ENCODE data around the gene FAM98C.
"Not testable (repeated sequence)": the region's sequence is repeated elsewhere in the genome, so short reads cannot be mapped to it uniquely, and the experiment has no call there.

Gene FAM98C

DNA sequence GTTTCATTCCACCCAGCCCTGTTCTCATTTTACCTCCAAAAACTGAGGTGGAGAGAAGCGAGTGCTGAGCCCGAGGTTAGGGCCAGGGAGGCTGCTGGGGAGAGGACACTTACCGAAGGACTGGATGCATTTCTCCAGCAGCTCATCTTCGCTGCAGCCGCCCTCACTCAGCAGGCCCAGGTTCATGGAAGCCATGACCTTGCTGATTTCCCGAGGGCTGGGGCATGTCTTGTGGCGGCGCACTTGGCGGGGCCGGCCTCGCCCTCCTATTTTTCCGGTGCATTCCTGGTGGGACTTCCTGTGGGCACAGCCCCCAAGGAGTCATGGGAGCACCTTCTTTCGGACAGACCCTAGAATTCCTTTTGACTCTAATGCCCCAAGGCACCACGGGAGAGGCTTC lies 19.0 kb downstream of the FAM98C start:
- in situ Hi-C loops (cut with MboI; ENCODE audit: low sequenced_read_pairs, unreplicated experiment): loop anchor here (25.0 kb wide), 1 partner anchor 215 kb away; the partner anchor contains the start of gene ACTN4
- no peak for TF ChIP-seq CTCF (IDR thresholded peaks at IDR 0.05; ENCODE audit: borderline replicate concordance, control extremely low read depth, extremely low read depth, insufficient read depth, missing control alignments)

GRCh38 chr19:38422438-38422837 lies 19.5 kb downstream of the FAM98C start:
- no peak for DNase-seq (ENCODE audit: low spot score)
- TF ChIP-seq CTCF (IDR thresholded peaks at IDR 0.05; ENCODE audit: borderline replicate concordance, control extremely low read depth, extremely low read depth, insufficient read depth, missing control alignments): no peak
- in situ Hi-C loops (cut with MboI; ENCODE audit: low sequenced_read_pairs, unreplicated experiment): loop anchor here (25.0 kb wide), 1 partner anchor 215 kb away; the partner anchor contains the start of gene ACTN4

More for the DNA sequence above, 19.0 kb downstream of the FAM98C start:
- DNase-seq (ENCODE audit: low spot score): no peak

DNA sequence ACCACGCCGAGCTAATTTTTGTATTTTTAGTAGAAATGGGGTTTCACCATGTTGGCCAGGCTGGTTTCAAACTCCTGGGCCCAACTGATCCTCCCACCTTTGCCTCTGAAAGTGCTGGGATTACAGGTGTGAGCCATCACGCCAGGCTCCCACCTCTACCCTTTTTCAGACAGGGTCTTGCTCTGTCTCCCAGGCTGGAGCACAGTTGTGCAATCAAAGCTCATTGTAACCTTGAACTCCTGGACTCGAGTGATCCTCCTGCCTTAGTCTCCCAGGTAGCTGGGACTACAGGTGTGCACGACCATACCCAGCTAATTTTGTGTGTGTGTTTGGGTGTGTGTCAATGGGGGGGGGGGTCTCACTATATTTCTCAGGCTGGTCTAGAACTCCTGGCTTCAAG lies 21.4 kb downstream of the FAM98C start:
- in situ Hi-C loops (cut with MboI; ENCODE audit: low sequenced_read_pairs, unreplicated experiment): loop anchor here (25.0 kb wide), 1 partner anchor 213 kb away; the partner anchor contains the start of gene ACTN4
- no peak for DNase-seq (ENCODE audit: low spot score)
- TF ChIP-seq CTCF (IDR thresholded peaks at IDR 0.05; ENCODE audit: borderline replicate concordance, control extremely low read depth, extremely low read depth, insufficient read depth, missing control alignments): no peak

DNA sequence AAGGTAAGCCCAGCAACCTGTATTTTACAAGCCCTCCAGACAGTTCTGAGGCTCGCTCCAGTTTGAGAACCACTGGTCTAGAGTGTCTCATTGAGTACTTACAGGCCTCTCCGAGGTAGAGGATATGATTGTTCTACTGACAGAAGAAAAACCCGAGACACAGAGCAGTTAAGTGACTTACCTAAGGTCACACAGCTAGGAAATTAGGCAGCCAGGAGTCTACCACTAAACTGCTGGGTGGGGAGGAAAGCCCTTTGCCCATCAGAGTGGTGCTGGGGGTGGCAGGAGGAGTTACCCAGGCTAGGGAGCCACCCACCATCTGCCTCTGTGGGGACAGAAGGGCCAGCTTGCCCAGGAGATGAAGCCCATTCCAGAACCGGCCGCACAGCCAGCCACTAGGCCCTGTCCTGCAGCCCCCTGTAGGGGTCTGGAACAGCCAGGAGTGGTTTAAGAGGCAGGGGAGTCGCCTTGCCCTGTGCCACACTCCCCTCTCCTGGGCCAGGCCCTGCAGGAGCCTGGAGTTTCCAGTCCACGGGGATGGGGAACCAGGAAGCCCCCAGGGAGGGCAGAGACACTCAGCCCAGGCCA lies 22.4 kb downstream of the FAM98C start:
- in situ Hi-C loops (cut with MboI; ENCODE audit: low sequenced_read_pairs, unreplicated experiment): no loop called here
- no peak for TF ChIP-seq CTCF (IDR thresholded peaks at IDR 0.05; ENCODE audit: borderline replicate concordance, control extremely low read depth, extremely low read depth, insufficient read depth, missing control alignments)
- no peak for DNase-seq (ENCODE audit: low spot score)

DNA sequence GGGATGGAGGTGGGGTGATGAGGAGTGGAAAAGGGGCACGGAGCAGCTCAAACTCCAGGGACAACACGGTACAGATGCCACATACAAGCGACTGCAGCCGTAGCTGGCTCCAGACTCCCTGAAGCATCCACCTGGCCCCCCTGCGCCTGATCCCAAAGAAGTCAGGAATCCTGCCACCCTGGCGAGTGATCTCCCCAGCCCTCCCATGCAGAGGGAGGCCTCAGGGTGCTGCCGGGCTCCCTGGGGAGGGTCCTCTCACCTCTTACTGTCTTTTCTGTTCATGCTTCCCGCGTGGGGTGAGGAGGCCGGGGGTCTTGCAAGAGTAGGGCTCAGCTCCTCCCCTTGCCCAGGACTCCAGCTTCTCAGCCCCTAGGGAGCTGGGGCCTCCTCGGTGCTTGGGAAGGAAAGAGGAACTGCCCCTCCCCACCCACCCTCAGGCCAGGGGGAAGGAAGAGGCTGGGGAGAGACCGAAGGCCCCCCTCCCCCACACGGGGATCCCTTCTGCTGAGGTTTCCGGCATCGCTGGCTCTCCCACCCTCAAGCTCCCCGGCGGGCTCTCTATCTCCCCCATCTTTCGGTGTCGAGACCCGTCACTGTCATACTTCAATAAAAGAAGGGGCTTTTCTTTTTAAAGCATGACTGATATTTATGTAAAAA lies 23.0 kb downstream of the FAM98C start, which contains the start of gene RASGRP4:
RASGRP4 (minus strand) TSS at position 410 of the 657 bp plus-strand sequence; CDS start at position 282, 128 bp downstream.
- no peak for TF ChIP-seq CTCF (IDR thresholded peaks at IDR 0.05; ENCODE audit: borderline replicate concordance, control extremely low read depth, extremely low read depth, insufficient read depth, missing control alignments)
- peak; percentile 70 for DNase-seq (ENCODE audit: low spot score)
- in situ Hi-C loops (cut with MboI; ENCODE audit: low sequenced_read_pairs, unreplicated experiment): no loop called here

GRCh38 chr19:38427035-38427677 lies 24.3 kb downstream of the FAM98C start:
- DNase-seq (ENCODE audit: low spot score): peak; percentile 68
- in situ Hi-C loops (cut with MboI; ENCODE audit: low sequenced_read_pairs, unreplicated experiment): not testable (repeated sequence)
